OCI-LY7 (cell line): ENCODE measurements around the gene EFCAB11. TPM values are rescaled to one million over a fixed set of nuclear protein-coding genes. Genes with fewer than 3 reads are reported as not detected.
"Not testable (repeated sequence)": the region's sequence is repeated elsewhere in the genome, so short reads cannot be mapped to it uniquely, and the experiment has no call there.

Experiments
- BruUV-seq: library from RNA; stranded (reverse); fragments of 400-500 nt; replicated peaks from 2 replicates; lab custom pipeline; 2021; lab: Mats Ljungman, UMichigan
- CTCF ChIA-PET: fragments of 300-600 bp; sonication (Branson Sonifier 250); formaldehyde crosslinking; loops from one replicate; lab custom pipeline; 2022; ENCODE audit warnings: antibody characterized with exemption; ENCODE audit not compliant: unreplicated experiment; lab: Charles Lee
- POLR2A ChIA-PET: fragments of 300-600 bp; sonication (Branson Sonifier 250); formaldehyde crosslinking; loops from one replicate; lab custom pipeline; 2022; ENCODE audit warnings: antibody characterized with exemption; lab: Charles Lee
- DNase-seq: peaks from one replicate; pipeline ENCODE4 v3.0.0-alpha.2; 2015; ENCODE audit warnings: low spot score
- H2AFZ ChIP-seq: fragments of 200-600 bp; sonication (generic), shearing (Covaris generic); 2 replicates; pipeline ENCODE4 v1.6.1; 2014; ENCODE audit warnings: mild to moderate bottlenecking, antibody characterized with exemption, low read length, moderate library complexity
- H3K27ac ChIP-seq: fragments of 200-600 bp; sonication (generic); 2 replicates; pipeline ENCODE4 v1.5.1; 2014; ENCODE audit warnings: mixed run types, low read depth, mild to moderate bottlenecking, moderate library complexity, low read length, inconsistent platforms; ENCODE audit not compliant: poor library complexity, severe bottlenecking
- H3K36me3 ChIP-seq: fragments of 200-600 bp; sonication (generic); 2 replicates; pipeline ENCODE4 v1.6.1; 2014; ENCODE audit warnings: mild to moderate bottlenecking, antibody characterized with exemption, low read length, moderate library complexity, mixed read lengths; ENCODE audit not compliant: insufficient read depth
- H3K4me1 ChIP-seq: fragments of 200-600 bp; sonication (generic); 2 replicates; pipeline ENCODE4 v1.5.1; 2014; ENCODE audit warnings: mild to moderate bottlenecking, low read length; ENCODE audit not compliant: insufficient read depth, poor library complexity, severe bottlenecking
- H3K4me2 ChIP-seq: fragments of 200-600 bp; sonication (generic); 2 replicates; pipeline ENCODE4 v1.6.1; 2014; ENCODE audit warnings: mild to moderate bottlenecking, low read length
- H3K4me3 ChIP-seq: fragments of 200-600 bp; sonication (generic); 2 replicates; pipeline ENCODE4 v1.5.1; 2014; ENCODE audit warnings: mild to moderate bottlenecking, low read depth, low read length; ENCODE audit not compliant: poor library complexity, severe bottlenecking
- H3K79me2 ChIP-seq: fragments of 200-600 bp; sonication (generic); 2 replicates; pipeline ENCODE4 v1.6.1; 2016; ENCODE audit warnings: low read depth, mild to moderate bottlenecking, low read length, moderate library complexity, mixed read lengths; ENCODE audit not compliant: insufficient read depth
- H3K9me2 ChIP-seq: fragments of 200-600 bp; sonication (generic); 2 replicates; pipeline ENCODE4 v1.6.1; 2016; ENCODE audit warnings: mild to moderate bottlenecking, low read length, mixed read lengths; ENCODE audit not compliant: insufficient read depth
- H3K9me3 ChIP-seq: fragments of 200-600 bp; sonication (generic); 2 replicates; pipeline ENCODE4 v1.6.1; 2014; ENCODE audit warnings: mild to moderate bottlenecking, mixed run types, low read length, mixed read lengths
- H4K20me1 ChIP-seq: fragments of 200-600 bp; sonication (generic); 2 replicates; pipeline ENCODE4 v1.6.1; 2014; ENCODE audit warnings: mild to moderate bottlenecking, antibody characterized with exemption, low read length, moderate library complexity, mixed read lengths; ENCODE audit not compliant: insufficient read depth
- CTCF ChIP-seq: fragments of 200-600 bp; sonication (generic); conservative IDR thresholded peaks from 2 replicates; pipeline ENCODE4 v1.5.1; 2014; ENCODE audit warnings: mild to moderate bottlenecking, antibody characterized with exemption, low read length, moderate library complexity, mixed read lengths
- EZH2phosphoT487 ChIP-seq: fragments of 200-600 bp; sonication (generic); IDR thresholded peaks from 2 replicates; pipeline ENCODE4 v1.6.1; 2018; ENCODE audit warnings: low read depth, borderline replicate concordance, mild to moderate bottlenecking, mixed run types, antibody characterized with exemption, low read length, moderate library complexity, mixed read lengths
- intact Hi-C: fragments of 100-400 bp; cut with micrococcal nuclease; formaldehyde crosslinking; loops from one replicate; pipeline ENCODE4 v1.10.0; 2022; ENCODE audit not compliant: unreplicated experiment
- total RNA-seq, 2 experiments: library from RNA; depleted of rRNA in 1 of 2; stranded (reverse); fragments of >200 nt in 1 of 2; shearing (Covaris generic) in 1 of 2; gene quantifications; 2 replicates each; pipeline ENCODE4 v1.2.3, GENCODE V29; 2014 to 2022

The EFCAB11 gene
- total RNA-seq, 2 experiments from 2014 or later: 9.3 to 29.5 TPM

- Histone ChIP-seq H3K4me3 (no peak overlapping the region), H3K9me2 (no peaks in the 10 kb centered on the region), H3K27ac (no peak overlapping the region), H3K4me2 (no peak overlapping the region), H3K4me1 (no peaks in the 10 kb centered on the region), H3K36me3 (no peaks in the 10 kb centered on the region; the same call in 1 of the 2 replicates), H4K20me1 (no peaks in the 10 kb centered on the region), H3K9me3 (no peaks in the 10 kb centered on the region), H2AFZ (no peak overlapping the region), H3K79me2 (no peaks in the 10 kb centered on the region)
- DNase-seq: no peak
- ChIA-PET POLR2A (no interaction called here), CTCF (no interaction called here)
- BruUV-seq: no TSS peak
- intact Hi-C loops: no loop called here
- TF ChIP-seq EZH2phosphoT487 (no peak), CTCF (no peak)
Measured at GRCh38 chr14:89892953-89893352, 61.6 kb downstream of the EFCAB11 start.

DNA sequence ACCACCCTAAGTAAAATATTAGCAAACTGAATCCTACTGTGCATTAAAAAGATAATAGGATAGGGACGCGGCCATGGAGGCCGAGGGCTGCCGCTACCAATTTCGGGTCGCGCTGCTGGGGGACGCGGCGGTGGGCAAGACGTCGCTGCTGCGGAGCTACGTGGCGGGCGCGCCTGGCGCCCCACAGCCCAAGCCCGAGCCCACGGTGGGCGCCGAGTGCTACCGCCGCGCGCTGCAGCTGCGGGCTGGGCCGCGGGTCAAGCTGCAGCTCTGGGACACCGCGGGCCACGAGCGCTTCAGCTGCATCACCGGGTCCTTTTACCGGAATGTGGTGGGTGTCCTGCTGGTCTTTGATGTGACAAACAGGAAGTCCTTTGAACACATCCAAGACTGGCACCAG, 62.8 kb downstream of the EFCAB11 start:
- H3K36me3 ChIP-seq, POLR2A ChIA-PET, H3K4me1 ChIP-seq, H4K20me1 ChIP-seq, H2AFZ ChIP-seq, H3K79me2 ChIP-seq, BruUV-seq, H3K27ac ChIP-seq, H3K4me3 ChIP-seq, H3K9me2 ChIP-seq, DNase-seq, intact Hi-C loops, CTCF ChIA-PET, H3K9me3 ChIP-seq, H3K4me2 ChIP-seq: not testable (repeated sequence)

- H3K79me2 ChIP-seq: no peaks in the 10 kb centered on the region
- no peak overlapping the region for H3K4me3 ChIP-seq
- no peak for TF ChIP-seq EZH2phosphoT487
- no peak for TF ChIP-seq CTCF
- POLR2A ChIA-PET: interaction anchor here (1.1 kb wide), 1 partner anchor 9 kb away, joined by 3 read pairs; no protein-coding TSS in a partner anchor
- CTCF ChIA-PET: no interaction called here
- H3K9me3 ChIP-seq: no peaks in the 10 kb centered on the region
- intact Hi-C loops: no loop called here
- H3K4me1 ChIP-seq: no peaks in the 10 kb centered on the region
- no peak overlapping the region for H3K4me2 ChIP-seq
- H2AFZ ChIP-seq: no peak overlapping the region
- BruUV-seq: no TSS peak
- H3K36me3 ChIP-seq: no peaks in the 10 kb centered on the region; the same call in 1 of the 2 replicates
- no peak for DNase-seq
- no peak overlapping the region for H3K27ac ChIP-seq
- no peaks in the 10 kb centered on the region for H3K9me2 ChIP-seq
- no peaks in the 10 kb centered on the region for H4K20me1 ChIP-seq
Measured at GRCh38 chr14:89891055-89891454, 63.5 kb downstream of the EFCAB11 start.
